Skeletal muscle tissue (tissue), 4 donors: ENCODE results near the gene L3HYPDH. TPM values are rescaled to one million over a fixed set of nuclear protein-coding genes. Genes with fewer than 3 reads are reported as not detected.

Experiments
- H3K27ac ChIP-seq: one replicate; pipeline ENCODE4 v1.7.0; 2013; ENCODE audit warnings: mild to moderate bottlenecking, low read depth, low read length, inconsistent platforms
- H3K27me3 ChIP-seq, 3 donors: one replicate each; pipeline ENCODE4 v1.7.0; 2013; ENCODE audit warnings: low read length in 3 of 3; ENCODE audit not compliant: control insufficient read depth in 3 of 3, insufficient read depth in 3 of 3
- H3K36me3 ChIP-seq, 3 donors: one replicate each; pipeline ENCODE4 v1.7.0; 2013; ENCODE audit warnings: low read length in 3 of 3; ENCODE audit not compliant: control insufficient read depth in 3 of 3, insufficient read depth in 3 of 3
- H3K4me1 ChIP-seq, 3 donors: one replicate each; pipeline ENCODE4 v1.7.0; 2013; ENCODE audit warnings: low read length in 3 of 3, mild to moderate bottlenecking in 3 of 3; ENCODE audit not compliant: control insufficient read depth in 3 of 3, insufficient read depth in 3 of 3
- H3K4me3 ChIP-seq, 3 donors: one replicate each; pipeline ENCODE4 v1.7.0; 2013; ENCODE audit warnings: low read length in 3 of 3
- H3K9ac ChIP-seq, 3 donors: one replicate each; pipeline ENCODE4 v1.7.0; 2013; ENCODE audit warnings: low read length in 3 of 3, mild to moderate bottlenecking in 3 of 3, moderate library complexity in 2 of 3, low read depth in 1 of 3
- H3K9me3 ChIP-seq, 3 donors: one replicate each; pipeline ENCODE4 v1.7.0; 2013; ENCODE audit warnings: low read length in 3 of 3; ENCODE audit not compliant: control insufficient read depth in 3 of 3
- total RNA-seq: library from RNA; depleted of rRNA; stranded (reverse); fragments of >200 nt; gene quantifications from one replicate; pipeline ENCODE4 v1.2.3, GENCODE V29; 2014
- donor health status: Osteomylitis.

The L3HYPDH gene
- total RNA-seq, 1 donor from 2014 or later, result 25.6 TPM

- Histone ChIP-seq H3K4me3 (no peak overlapping the region), H3K9ac (no peak overlapping the region), H3K27me3 (no peaks in the 10 kb centered on the region), H3K36me3 (peaks cover 4 to 11% (median 10%) of the 10 kb centered on the region in 3 donors), H3K4me1 (no peaks in the 10 kb centered on the region), H3K9me3 (no peaks in the 10 kb centered on the region), H3K27ac (no peak overlapping the region)
Observed at GRCh38 chr14:59507063-59507751, 23.0 kb upstream of the L3HYPDH start.

GRCh38 chr14:59503256-59503655 lies 19.0 kb upstream of the L3HYPDH start:
- H3K36me3 ChIP-seq, result peaks cover 4 to 14% (median 14%) of the 10 kb centered on the region in 3 donors
- no peak overlapping the region for H3K9ac ChIP-seq
- no peak overlapping the region for H3K4me3 ChIP-seq
- H3K9me3 ChIP-seq, result no peaks in the 10 kb centered on the region
- H3K27ac ChIP-seq, result no peak overlapping the region
- H3K27me3 ChIP-seq, result no peaks in the 10 kb centered on the region
- H3K4me1 ChIP-seq, result peaks cover 0 to 4% (median 0%) of the 10 kb centered on the region in 3 donors

GRCh38 chr14:59500732-59501131 lies 16.5 kb upstream of the L3HYPDH start:
- H3K27me3 ChIP-seq, result no peaks in the 10 kb centered on the region
- H3K9ac ChIP-seq, result no peak overlapping the region
- no peak overlapping the region for H3K27ac ChIP-seq
- H3K9me3 ChIP-seq, result no peaks in the 10 kb centered on the region
- H3K36me3 ChIP-seq, result peaks cover 4 to 24% (median 24%) of the 10 kb centered on the region in 3 donors
- H3K4me1 ChIP-seq, result peaks cover 0 to 4% (median 0%) of the 10 kb centered on the region in 3 donors
- H3K4me3 ChIP-seq, result no peak overlapping the region

GRCh38 chr14:59492384-59492783 lies 8.2 kb upstream of the L3HYPDH start:
- H3K9ac ChIP-seq, result no peak overlapping the region

GRCh38 chr14:59490756-59491155 lies 6.5 kb upstream of the L3HYPDH start:
- Histone ChIP-seq H3K9me3 (no peaks in the 10 kb centered on the region), H3K36me3 (peaks cover 26 to 59% (median 48%) of the 10 kb centered on the region in 3 donors), H3K4me3 (no peak overlapping the region), H3K27ac (no peak overlapping the region), H3K9ac (no peak overlapping the region), H3K27me3 (no peaks in the 10 kb centered on the region), H3K4me1 (peaks cover 0 to 4% (median 1%) of the 10 kb centered on the region in 3 donors)

More at GRCh38 chr14:59492384-59492783, 8.2 kb upstream of the L3HYPDH start:
- Histone ChIP-seq H3K27me3 (no peaks in the 10 kb centered on the region), H3K4me3 (no peak overlapping the region), H3K9me3 (no peaks in the 10 kb centered on the region), H3K4me1 (no peaks in the 10 kb centered on the region), H3K36me3 (peaks cover 26 to 69% (median 54%) of the 10 kb centered on the region in 3 donors), H3K27ac (no peak overlapping the region)

GRCh38 chr14:59484639-59485175 lies 499 bp upstream of the L3HYPDH start:
- H3K9ac ChIP-seq, result peak overlapping the region; percentile 90 to 94 (median 92)
- peak overlapping the region; percentile 85 to 97 (median 95) for H3K4me3 ChIP-seq
- peaks cover 10 to 16% (median 15%) of the 10 kb centered on the region in 3 donors for H3K36me3 ChIP-seq
- H3K27ac ChIP-seq, result peak overlapping the region; percentile 89
- H3K9me3 ChIP-seq, result no peaks in the 10 kb centered on the region
- no peaks in the 10 kb centered on the region for H3K27me3 ChIP-seq
- peaks cover 17 to 37% (median 28%) of the 10 kb centered on the region in 3 donors for H3K4me1 ChIP-seq

- peaks cover 3 to 11% (median 11%) of the 10 kb centered on the region in 3 donors for H3K36me3 ChIP-seq
- H3K9ac ChIP-seq, result peak overlapping the region; percentile 90 to 94 (median 92)
- H3K4me1 ChIP-seq, result peaks cover 17 to 37% (median 28%) of the 10 kb centered on the region in 3 donors
- no peaks in the 10 kb centered on the region for H3K27me3 ChIP-seq
- peak overlapping the region; percentile 89 for H3K27ac ChIP-seq
- no peaks in the 10 kb centered on the region for H3K9me3 ChIP-seq
- H3K4me3 ChIP-seq, result peak overlapping the region; percentile 85 to 97 (median 95)
Observed at GRCh38 chr14:59483363-59483762, 845 bp downstream of the L3HYPDH start.

- Histone ChIP-seq H3K36me3 (peaks cover 2 to 14% (median 9%) of the 10 kb centered on the region in 3 donors), H3K9ac (peak overlapping the region; percentile 90 to 94 (median 92)), H3K9me3 (no peaks in the 10 kb centered on the region), H3K4me3 (peak overlapping the region; percentile 85 to 97 (median 95)), H3K27ac (peak overlapping the region; percentile 89), H3K27me3 (no peaks in the 10 kb centered on the region), H3K4me1 (peaks cover 17 to 37% (median 28%) of the 10 kb centered on the region in 3 donors)
Observed at GRCh38 chr14:59482541-59483331, 1.5 kb downstream of the L3HYPDH start.

- Histone ChIP-seq H3K36me3 (peaks cover 2 to 14% (median 9%) of the 10 kb centered on the region in 3 donors), H3K4me3 (peak overlapping the region in 2 of 3 donors; percentile 85 to 97), H3K27me3 (no peaks in the 10 kb centered on the region), H3K4me1 (peaks cover 17 to 37% (median 28%) of the 10 kb centered on the region in 3 donors), H3K9me3 (no peaks in the 10 kb centered on the region), H3K9ac (peak overlapping the region in 1 of 3 donors; percentile 12), H3K27ac (peak overlapping the region; percentile 89)
Observed at GRCh38 chr14:59481871-59482540, 2.2 kb downstream of the L3HYPDH start.
